Activated CD4-positive, alpha-beta T cell treated with anti-CD3 and anti-CD28 coated beads, Interleukin-10, Interleukin-2, amounts not matched to agents 100 ng/mL and 50 ng/mL, durations not matched to agents 16 hours and 8 hours (primary cell): ENCODE data around the gene BSG.

Experiments used
- DNase-seq: peaks from one replicate; pipeline ENCODE4 v3.0.0-alpha.2; 2020

The BSG gene

DNA sequence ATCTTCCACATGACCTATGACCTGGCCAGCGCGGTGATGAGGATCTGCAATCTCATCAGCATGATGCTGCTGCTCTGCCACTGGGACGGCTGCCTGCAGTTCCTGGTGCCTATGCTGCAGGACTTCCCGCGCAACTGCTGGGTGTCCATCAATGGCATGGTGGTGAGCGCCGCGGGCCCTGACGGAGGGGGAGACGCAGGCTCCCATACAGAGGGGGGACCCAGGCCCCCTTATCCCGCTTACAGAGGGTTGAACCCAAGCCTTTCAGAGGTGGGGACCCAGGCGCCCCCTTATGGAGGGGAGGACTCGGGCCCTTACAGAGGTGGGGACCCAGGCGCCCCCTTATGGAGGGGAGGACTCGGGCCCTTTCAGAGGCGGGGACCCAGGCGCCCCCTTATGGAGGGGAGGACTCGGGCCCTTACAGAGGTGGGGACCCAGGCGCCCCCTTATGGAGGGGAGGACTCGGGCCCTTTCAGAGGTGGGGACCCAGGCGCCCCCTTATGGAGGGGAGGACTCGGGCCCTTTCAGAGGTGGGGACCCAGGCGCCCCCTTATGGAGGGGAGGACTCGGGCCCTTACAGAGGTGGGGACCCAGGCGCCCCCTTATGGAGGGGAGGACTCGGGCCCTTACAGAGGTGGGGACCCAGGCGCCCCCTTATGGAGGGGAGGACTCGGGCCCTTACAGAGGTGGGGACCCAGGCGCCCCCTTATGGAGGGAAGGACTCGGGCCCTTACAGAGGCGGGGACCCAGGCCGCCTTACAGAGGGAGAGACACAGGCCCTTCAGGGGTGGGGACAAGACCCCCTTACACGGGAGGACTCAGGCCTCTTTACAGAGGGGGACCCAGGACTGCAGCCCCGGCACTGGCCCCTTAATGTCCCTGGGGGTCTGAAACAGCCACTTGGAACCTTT, 32.9 kb downstream of the BSG start:
- DNase-seq: peak; percentile 55

DNA sequence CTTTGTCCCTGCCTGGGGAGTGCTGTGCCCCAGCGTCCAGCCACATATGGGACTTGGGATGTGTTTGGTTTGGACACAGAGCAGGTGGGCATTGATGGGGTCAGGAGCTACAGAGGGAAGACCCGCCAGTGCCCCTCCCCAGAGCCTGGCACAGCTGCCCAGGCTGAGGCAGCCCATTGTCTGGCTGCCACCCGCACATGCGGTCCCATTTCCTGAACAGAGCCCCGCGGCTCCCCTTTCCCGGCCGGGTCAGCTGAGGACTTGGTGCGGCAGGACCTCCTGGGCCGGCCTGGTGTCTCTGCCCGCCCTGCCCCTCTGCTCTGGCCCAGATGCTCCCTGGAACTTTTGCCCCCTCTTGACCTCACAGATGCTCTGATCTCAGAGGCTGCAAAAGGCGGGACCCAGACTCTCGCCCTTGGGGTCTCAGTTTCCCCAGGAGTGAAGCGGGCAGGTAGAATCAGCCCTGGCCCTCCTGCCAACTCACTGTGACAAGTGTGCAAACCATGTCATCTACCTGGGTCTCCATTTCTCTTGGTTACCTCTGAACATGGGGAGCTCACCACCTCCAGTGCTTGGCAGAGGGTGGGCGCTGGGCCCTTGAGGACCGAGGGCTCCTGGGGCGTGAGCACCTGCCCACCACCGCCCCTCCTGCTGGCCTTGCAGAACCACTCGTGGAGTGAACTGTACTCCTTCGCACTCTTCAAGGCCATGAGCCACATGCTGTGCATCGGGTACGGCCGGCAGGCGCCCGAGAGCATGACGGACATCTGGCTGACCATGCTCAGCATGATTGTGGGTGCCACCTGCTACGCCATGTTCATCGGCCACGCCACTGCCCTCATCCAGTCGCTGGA, 35.1 kb downstream of the BSG start:
- no peak for DNase-seq

DNA sequence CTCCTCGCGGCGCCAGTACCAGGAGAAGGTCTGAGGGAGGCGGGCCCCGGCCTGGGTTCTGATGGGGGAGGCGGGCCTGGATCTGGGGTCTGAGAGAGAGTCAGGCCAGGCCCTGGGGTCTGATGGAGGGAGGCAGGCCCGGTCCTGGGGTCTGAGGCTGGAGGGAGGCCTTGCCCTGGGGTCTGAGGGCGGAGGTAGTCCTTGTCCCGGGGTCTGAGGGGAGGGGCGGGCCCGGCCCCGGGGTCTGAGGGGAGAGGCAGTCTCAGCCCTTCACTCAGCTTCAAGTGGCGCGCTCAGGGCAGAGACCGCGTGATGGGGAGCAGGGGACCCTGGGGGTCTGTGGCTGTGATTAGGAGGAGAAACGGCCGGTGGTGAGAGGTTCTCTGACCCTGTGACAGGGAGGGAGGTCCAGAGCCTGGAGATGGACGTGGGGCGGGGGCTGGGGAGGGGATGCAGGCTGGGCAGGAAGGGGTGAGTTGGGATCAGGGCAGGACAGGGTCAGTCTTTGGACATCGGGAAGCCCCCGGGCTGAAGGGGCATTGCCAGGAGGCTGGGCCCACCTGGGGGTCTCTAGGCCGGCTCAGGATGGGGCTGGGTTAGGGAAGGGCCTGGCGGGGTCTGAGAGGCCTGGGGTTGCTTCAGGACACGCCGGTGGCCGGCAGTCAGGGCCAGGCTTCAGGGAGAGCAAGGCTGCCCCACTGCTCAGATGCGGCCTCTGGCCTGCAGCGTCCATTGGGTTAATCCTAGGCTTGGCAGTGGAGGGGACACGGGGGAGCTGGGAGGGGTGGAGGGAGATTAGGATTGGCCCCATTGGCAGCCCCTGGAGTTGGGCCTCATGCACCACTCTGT, 36.0 kb downstream of the BSG start:
- DNase-seq: no peak

DNA sequence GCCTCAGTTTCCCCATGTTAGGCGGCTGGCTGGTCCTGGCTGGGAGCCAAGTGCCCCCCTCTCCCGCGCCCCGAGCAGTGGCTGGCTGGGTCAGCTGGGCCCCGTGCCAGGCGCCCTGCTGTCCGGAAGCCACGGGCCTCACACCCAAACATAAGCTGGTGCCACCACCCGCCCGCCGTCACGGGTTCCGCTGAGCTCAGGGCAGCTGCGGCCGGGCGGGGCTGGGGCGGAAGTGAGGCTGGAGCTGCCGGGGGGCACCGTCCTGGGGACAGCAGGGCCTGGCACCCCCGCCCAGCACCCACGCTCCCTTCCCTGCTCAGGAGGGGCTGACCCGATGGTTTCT, 36.6 kb downstream of the BSG start:
- no peak for DNase-seq

DNA sequence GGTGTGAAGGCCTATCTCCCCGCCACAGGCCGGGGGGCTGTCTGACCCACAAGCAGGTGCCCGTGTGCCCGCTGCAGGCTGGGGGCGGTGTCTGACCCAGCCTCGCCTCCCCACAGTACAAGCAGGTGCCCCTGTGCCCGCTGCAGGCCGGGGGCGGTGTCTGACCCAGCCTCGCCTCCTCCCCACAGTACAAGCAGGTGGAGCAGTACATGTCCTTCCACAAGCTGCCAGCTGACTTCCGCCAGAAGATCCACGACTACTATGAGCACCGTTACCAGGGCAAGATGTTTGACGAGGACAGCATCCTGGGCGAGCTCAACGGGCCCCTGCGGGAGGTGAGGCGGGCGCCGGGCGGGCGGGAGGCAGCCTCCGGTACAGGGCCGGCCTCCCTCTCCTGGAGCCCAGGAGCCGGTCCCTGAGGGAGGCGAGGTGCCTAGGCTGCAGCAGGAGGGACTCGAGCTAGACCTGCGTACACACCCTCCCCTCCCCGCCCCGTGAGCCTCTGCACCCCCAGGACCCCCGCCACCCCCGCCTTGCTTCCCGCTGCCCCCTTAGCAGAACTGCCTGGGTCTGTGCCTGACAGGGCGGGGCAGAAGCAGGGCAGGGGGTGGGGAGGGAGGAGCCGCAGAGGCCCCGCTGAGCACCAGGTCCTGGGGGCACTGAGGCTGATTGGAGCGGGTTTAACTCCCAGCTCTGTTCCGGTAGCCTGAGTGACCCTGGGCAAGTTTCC, 37.8 kb downstream of the BSG start:
- DNase-seq: peak; percentile 50

DNA sequence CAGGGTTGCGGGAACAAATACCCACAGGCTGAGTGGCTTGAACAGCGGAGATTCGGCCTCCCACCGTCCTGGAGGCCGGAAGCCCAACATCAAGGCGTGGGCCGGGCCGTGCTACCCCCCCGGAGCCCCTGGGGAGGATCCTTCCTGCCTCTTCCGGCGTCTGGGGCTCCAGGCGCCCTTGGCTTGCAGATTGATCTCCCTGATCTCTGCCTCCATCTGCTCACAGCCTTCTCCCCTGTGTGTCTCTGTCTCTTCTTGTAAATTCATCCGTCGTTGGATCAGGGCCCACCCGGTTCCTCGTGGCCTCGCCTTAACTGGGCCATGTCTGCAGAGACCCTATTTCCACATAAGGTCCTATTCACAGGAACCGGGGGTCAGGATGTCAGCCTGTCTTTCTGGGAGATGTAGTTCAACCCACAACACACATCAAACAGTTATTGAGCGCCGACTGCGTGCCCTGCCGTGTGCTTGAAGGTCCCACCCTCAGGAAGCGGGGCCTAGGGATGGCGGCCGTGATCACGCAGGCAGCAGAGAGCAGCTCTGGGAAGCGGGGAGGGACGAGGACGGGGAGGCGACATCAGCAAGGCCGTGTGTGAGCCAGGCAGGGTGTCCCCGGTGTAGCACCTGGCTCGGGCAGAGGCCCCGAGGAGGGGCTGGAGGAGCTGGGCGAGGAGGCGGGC, 38.5 kb downstream of the BSG start:
- peak; percentile 73 for DNase-seq

DNA sequence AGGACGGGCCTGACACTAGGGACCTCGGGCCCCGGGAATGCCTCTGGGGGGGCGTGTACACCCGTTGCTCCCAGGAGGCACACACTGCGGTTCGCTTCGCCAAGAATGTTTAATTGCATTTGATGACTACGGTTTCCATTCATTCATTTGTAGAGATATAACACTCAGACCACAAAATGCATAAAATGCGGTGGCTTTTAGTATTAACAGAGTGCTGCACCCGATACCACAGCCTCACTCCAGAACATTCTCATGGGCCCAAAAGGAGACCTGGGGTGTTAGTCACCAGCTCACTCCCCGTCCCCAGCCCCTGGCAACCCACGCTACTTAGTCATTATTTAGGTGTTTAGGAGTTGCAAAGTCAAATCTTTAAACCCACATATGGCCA, 39.1 kb downstream of the BSG start:
- peak; percentile 85 for DNase-seq

DNA sequence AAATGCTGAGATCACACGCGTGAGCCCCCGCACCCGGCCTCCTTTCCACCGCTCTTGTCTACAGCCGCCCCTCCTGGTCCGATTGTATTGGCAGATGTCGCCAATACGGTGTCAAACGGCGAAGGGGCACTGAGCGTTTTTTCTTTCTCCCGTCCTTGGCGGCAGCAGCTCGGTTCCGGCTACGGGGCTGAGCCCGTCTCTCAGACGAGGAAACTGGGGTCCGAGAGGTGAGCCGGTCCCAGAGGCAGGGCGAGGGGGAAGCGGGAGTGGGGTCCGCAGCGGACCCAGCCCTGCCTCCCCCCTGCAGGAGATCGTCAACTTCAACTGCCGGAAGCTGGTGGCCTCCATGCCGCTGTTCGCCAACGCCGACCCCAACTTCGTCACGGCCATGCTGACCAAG, 40.5 kb downstream of the BSG start:
- DNase-seq: no peak

DNA sequence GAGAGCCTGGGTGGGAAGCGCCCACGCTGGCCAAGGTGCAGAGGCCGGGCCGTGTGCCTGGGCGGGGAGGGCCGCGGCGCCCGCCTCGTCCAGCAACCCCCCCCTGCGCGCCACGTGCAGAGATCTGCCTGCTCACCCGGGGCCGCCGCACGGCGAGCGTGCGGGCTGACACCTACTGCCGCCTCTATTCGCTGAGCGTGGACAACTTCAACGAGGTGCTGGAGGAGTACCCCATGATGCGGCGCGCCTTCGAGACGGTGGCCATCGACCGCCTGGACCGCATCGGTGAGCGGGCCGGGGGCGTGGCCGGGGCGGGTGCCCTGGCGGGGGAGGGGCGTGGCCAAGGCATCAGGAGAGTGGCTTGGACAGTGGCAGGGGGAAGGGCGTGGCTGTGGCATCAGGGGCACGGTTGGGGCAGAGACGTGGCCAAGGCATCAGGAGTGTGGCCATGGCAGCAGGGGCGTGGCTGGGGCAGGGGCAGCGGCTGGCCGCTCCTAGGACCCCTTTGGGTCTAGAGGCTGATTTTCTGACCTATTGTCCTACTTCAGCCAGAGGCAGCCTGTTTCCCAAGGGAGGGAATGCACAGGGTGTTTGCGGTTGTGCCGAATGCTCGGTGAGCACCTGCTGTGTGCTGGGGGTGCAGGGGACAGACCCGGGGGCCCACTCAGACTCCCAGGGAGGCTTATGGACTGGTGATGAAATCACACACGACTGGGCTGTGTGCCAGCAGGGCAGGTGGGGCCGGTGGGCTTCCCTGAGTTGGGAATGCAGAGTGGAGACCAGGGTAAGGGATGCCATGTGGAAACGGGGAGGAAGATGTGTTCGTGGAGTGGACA, 41.6 kb downstream of the BSG start:
- DNase-seq: no peak

DNA sequence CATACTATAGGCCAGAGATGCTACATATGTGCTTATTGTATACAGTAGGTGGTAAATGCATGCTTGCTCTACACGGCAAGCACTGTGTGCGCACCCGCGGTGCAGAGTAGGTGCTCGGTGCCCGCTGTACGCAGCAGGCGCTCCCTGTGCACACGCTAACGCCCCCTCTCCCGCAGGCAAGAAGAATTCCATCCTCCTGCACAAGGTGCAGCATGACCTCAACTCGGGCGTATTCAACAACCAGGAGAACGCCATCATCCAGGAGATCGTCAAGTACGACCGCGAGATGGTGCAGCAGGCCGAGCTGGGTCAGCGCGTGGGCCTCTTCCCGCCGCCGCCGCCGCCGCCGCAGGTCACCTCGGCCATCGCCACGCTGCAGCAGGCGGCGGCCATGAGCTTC, 43.2 kb downstream of the BSG start:
- DNase-seq: no peak

DNA sequence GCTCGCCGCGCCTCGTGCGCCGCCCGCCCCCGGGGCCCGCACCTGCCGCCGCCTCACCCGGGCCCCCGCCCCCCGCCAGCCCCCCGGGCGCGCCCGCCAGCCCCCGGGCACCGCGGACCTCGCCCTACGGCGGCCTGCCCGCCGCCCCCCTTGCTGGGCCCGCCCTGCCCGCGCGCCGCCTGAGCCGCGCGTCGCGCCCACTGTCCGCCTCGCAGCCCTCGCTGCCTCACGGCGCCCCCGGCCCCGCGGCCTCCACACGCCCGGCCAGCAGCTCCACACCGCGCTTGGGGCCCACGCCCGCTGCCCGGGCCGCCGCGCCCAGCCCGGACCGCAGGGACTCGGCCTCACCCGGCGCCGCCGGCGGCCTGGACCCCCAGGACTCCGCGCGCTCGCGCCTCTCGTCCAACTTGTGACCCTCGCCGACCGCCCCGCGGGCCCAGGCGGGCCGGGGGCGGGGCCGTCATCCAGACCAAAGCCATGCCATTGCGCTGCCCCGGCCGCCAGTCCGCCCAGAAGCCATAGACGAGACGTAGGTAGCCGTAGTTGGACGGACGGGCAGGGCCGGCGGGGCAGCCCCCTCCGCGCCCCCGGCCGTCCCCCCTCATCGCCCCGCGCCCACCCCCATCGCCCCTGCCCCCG, 43.8 kb downstream of the BSG start:
- no peak for DNase-seq

DNA sequence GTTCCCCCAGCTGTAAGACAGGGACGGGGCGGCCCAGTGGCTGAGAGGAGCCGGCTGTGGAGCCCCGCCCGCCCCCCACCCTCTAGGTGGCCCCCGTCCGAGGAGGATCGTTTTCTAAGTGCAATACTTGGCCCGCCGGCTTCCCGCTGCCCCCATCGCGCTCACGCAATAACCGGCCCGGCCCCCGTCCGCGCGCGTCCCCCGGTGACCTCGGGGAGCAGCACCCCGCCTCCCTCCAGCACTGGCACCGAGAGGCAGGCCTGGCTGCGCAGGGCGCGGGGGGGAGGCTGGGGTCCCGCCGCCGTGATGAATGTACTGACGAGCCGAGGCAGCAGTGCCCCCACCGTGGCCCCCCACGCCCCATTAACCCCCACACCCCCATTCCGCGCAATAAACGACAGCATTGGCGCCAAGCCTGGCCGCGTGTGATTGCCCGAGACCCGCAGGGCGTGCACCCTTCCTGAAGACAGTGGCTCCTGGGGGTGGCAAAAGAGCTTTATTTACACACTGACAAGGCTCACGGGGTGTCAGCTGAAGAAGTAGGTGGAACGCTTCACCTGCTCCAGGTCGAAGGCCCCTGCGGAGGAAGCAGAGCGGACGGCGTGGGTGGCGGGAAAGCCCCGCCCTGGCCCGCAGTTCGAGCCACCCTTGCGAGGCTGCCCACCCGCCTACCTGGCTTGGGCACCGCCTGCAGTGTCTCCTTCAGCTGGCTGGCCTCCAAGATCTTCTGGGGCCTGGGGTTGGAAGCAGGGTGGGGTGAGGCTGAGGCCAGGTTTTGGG, 44.5 kb downstream of the BSG start:
- no peak for DNase-seq

DNA sequence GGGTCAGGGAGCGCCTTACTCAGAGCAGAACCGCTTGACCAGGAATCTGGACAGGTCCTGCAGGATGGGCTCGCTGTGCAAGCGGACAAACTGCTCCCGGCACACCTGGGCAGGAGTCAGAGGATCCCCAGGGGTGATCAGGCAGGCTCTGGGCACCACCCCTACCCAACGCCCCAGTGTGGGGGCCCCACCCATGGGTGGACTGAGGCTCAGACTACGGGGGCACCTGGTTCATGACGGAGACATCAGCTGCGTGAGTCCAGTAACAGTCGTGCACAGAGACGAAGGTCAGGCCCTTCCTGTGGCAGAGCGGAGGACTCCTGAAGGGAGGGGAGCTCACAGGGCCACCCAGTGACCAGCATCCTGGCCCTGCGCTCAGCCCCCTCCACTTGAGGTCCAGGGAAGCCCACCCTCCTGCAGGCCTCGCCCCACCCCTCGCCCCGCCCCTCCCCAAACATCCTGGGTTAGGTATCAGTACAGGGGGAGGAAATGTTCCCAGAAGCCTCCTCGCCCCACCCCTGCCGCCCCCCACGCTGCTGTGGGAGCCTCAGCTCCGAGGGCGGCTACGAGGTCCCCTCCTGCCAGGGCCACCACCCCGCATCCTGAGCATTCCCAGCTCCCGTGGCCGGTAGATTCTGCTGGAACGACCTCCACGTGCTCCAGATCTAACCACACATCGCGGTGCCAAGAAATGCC, 45.3 kb downstream of the BSG start:
- no peak for DNase-seq

DNA sequence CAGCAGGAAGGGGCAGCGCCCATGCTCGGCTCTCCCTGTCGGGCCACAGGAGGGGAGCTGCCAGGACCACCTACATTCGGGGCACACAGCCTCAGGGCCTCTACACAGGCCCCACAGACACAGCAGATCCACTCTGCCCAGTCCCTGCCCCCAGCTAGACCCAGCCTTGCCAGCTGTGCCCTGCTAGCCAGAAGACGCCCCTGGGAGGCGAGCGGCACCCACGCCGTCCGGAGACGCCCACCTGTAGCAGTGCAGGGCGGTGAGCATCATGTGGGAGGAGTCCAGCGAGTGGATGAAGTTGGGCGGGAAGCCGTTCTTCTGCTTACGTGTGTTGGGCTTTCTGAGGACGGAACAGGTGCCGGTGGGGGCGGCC, 45.8 kb downstream of the BSG start:
- no peak for DNase-seq

DNA sequence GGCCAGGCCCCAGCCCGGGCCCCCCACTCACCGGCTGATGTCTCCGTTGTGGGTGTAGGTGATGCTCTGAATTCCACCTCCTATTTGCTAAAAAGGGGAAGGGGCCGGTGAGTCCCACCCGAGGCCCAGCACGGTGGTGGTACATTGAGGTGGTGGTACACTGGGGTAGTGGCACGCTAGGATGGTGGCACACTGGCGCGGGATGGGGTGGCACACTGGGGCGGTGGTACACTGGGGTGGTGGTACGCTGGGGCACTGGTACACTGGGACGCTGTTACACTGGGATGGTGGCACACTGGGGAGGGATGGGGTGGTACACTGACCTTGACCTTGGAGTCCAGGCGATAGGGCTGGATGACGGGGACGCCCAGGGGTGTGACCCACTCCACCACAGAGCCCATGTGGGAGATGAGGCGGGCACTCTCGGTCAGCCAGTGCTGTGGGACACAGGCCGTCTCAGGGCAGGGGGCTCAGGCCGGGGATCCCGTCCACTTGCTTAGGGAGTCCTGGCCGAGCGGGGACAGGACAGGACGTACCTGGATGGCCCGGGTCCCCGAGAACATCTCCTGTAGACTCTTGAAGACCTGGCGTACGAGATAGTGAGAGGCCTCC, 46.4 kb downstream of the BSG start:
- no peak for DNase-seq

DNA sequence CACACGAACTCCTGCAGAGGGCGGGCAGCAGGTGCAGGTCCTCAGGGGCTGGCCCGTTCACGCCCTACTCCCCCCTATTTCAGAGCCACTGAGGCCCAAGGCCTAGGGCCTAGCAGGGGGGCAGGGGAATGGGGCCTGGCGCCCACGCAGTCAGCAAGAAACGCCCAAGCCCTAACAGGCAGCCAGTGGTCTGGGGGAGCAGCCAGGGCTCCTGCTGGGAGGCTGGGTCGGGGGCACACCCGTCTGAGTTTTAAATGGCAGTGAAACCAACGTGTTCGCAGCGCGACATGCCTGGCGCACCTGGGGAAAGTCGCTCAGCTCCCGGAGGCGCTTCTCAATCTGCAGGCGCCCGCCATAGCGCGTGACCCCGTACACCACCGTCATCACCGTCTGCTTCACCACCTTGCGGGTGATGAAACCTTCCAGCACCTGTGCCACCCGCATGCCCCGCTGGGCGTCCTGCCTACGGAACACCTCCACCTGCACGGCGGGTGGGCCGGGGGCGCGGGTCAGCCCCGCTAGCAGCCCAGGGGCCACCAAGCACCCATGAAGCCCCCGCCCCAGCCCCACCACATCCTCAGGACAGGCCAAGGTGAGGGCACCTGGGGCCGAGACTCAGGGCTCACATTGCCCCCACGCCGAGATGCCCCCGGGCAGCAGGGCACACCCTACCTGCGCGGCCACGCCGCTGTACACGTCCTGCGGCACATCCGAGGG, 47.0 kb downstream of the BSG start:
- DNase-seq: no peak

DNA sequence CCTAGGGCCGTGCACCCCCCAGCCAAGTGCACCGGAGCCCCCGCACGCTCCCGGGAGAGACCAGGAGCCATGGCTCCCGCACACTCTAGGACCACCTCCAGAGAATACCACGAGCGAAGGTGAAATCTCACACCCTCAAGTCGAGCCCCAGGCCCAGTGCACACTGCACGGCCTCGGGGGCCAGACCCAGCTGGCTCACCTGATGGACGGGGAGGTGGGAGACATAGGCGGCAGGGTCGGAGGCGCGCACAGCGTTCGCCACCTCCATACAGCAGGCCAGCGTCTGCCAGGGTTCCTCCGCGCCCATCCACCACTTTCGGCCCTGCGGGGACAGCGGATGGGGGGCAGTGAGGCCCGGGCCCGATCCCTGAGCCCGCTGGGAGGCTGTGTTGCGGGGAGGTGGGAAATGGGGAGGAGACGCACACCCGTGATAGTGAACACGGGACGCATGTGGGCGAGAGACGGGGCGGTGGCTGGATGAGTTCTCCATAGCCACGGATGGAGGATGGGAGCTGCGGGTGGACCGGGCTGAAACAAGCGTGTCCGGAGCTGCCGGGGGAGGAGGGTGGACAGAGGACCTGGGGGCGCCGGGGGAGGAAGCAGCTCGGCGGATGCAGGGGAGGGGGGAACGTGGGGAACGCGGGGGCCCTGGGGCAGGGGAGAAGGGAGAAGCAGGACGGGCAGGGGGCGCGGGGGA, 47.9 kb downstream of the BSG start:
- DNase-seq: no peak
